GM20431 (cell line): ENCODE measurements around the gene FAN1.

Experiments used
- in situ Hi-C: fragments of 300-500 bp; cut with MseI, MboI; formaldehyde crosslinking; loops from one replicate; pipeline ENCODE4 v1.15.0; 2020; ENCODE audit warnings: low sequenced_read_pairs; ENCODE audit not compliant: unreplicated experiment

Gene FAN1

GRCh38 chr15:30953731-30954378, 50.1 kb downstream of the FAN1 start:
- in situ Hi-C loops = no loop called here

- in situ Hi-C loops = no loop called here
These were observed 51.0 kb downstream of the FAN1 start for GRCh38 chr15:30954674-30955073.

- in situ Hi-C loops = no loop called here
These were observed 52.8 kb downstream of the FAN1 start for GRCh38 chr15:30956216-30957124.

GRCh38 chr15:30958219-30958618, 54.5 kb downstream of the FAN1 start:
- in situ Hi-C loops = no loop called here

- in situ Hi-C loops = no loop called here
These were observed 58.4 kb downstream of the FAN1 start for GRCh38 chr15:30962079-30962478.

GRCh38 chr15:30962659-30963058, 58.9 kb downstream of the FAN1 start:
- in situ Hi-C loops = no loop called here

- in situ Hi-C loops = no loop called here
These were observed 60.0 kb downstream of the FAN1 start for GRCh38 chr15:30963681-30964080.

GRCh38 chr15:30969724-30970123, 66.0 kb downstream of the FAN1 start:
- in situ Hi-C loops = no loop called here

- in situ Hi-C loops = no loop called here
These were observed 69.7 kb downstream of the FAN1 start for GRCh38 chr15:30973379-30973778.

- in situ Hi-C loops = no loop called here
These were observed 70.4 kb downstream of the FAN1 start for GRCh38 chr15:30974112-30974511.

- in situ Hi-C loops = no loop called here
These were observed 74.6 kb downstream of the FAN1 start for GRCh38 chr15:30978328-30978727.

GRCh38 chr15:30979457-30979856, 75.7 kb downstream of the FAN1 start:
- in situ Hi-C loops = no loop called here

- in situ Hi-C loops = no loop called here
These were observed 80.4 kb downstream of the FAN1 start for GRCh38 chr15:30984118-30984517.

- in situ Hi-C loops = no loop called here
These were observed 80.8 kb downstream of the FAN1 start for GRCh38 chr15:30984542-30984941.

- in situ Hi-C loops = no loop called here
These were observed 81.4 kb downstream of the FAN1 start for GRCh38 chr15:30985081-30985531.

- in situ Hi-C loops = no loop called here
These were observed 86.3 kb downstream of the FAN1 start for GRCh38 chr15:30990036-30990435.

GRCh38 chr15:30990446-30991254, 86.9 kb downstream of the FAN1 start:
- in situ Hi-C loops = no loop called here

- in situ Hi-C loops = no loop called here
These were observed 87.8 kb downstream of the FAN1 start, which contains the start of gene MTMR10 for GRCh38 chr15:30991255-30992235. Gene MTMR10 (minus strand): TSS chr15:30991628. CDS start chr15:30991506, 122 bp downstream.

- in situ Hi-C loops = no loop called here
These were observed 88.6 kb downstream of the FAN1 start for GRCh38 chr15:30992249-30992864.
